DMS153 (cell line): ENCODE results near the gene GDF10.

Source experiments
- DNase-seq: peaks from one replicate; lab custom pipeline; 2025; lab: John Stamatoyannopoulos, UW

GDF10 gene

DNA sequence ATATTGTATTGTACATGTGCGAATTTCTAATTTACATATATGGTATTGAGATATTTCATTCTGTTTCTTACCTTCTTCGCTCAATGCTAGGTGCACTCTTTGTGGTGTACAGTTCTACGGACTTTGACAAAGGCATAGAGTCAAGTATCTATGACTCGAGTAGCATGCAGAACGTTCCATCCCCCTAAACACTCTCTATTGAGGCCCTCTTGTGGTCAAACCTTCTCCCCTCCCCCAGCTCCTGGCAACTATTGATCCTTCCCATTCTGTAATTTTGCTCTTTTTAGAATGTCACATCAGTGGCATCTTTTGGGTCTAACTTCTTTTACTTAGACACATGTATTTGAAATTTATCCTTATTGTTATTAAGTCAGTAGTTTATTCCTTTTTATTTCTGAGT lies 30.7 kb upstream of the GDF10 start:
- no peak for DNase-seq

DNA sequence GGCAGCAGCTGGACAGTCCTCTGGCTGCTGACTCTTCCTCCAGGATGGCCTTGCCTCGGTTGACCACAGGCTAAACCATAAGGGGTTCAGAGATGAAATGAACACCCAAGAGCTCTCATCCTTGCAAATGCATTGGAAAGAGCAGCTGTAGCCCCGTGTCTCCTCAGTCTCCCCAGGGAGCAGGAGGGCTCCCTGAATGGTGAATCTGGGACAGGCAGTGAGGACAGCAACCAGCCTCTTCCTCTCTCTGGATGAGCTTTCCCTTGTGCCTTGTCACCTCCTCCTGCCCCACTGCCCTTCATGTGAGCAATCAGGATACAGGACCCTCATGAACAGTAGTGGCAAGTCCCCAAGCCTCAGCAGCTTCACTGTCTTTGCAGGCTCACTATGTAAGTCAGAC lies 23.9 kb upstream of the GDF10 start:
- DNase-seq = no peak

DNA sequence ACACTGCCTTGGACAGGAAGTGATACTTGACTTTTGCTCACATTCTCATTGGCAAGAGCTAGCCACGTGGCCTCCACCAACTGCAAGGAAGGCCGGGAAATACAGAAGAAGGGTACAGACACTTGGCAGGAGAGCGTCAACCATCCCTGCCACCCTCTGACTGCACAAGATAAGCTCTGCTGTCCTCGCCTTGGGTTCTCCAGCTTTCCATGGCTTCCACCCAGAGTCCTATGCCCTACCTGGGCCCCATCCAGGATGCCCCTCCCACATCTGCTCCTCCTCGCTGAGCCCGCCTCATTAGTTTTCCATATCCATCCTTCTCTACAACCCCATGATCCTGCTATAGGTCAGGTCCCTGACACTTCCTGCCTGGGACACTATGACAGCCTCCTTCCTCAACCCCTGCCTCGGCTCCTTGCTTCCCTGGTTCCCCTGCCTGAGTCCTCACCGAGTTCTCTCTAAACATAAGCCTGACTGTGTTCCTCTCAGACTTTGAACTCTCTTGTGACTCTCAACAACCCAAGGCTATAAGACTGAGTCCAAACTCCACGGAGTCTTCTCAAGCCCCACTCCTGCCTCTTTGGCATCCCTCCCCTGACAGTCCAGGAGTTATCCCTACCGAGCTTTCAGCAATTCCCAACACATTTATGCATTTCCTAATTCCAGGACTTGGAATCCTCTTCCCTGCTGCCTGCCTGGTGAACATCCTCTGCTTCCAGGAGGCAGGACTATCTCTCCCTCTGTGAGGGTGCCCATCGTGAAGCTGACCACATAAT lies 23.2 kb upstream of the GDF10 start:
- no peak for DNase-seq

DNA sequence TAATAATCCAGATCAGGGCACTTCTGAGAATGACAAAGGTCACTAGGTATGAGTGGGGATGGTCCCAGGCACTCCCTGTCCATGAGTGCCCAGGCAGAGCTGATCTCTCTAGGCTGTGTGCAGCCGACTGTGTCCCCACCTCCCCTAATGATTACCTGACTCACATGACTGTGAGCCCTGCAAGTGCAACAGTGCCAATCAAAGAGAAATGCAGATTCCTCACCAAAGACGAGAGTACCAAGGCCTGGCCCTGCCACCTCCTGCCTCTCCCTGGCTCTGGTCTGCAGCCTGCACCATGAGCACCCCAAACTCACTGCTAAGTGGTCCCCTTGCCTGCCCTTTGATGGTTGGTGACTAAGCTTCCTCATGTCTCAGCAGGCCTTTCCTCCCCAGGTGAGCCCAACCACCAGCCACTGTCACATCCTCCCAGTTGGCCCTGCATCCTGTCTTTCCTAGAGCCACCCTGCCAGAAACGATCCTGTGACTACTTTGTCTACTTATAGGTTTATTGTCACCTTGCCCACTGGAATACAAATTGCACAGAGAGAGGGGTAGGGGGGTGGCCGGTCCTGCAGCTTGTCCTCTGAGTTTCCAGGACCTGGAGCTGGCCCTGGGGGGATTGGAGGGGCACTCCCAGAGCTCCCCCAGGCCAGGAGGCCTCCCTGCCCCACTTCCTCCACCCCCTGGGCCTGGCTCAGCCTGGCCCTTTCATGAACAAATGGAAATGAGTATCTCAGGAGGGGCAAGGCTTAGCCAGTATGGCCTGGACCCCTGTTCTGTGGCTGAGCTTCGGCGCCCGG lies 22.4 kb upstream of the GDF10 start:
- DNase-seq = peak; percentile 19

DNA sequence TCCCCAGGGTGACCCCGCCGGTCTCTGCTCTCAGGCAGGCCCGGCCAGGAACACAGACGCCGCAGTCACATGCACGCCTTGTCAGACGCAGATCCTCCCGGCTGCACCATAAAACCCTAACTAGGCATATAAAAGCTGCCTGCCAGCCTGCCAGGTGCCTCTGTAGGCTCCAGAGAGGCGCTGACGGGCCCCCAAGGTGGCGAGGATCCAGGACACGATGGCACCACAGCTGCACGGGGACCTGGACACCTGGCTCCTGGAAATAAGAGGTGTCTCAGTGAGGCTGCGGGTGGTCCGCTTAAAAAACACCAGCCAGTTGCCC lies 21.9 kb upstream of the GDF10 start:
- peak; percentile 14 for DNase-seq

DNA sequence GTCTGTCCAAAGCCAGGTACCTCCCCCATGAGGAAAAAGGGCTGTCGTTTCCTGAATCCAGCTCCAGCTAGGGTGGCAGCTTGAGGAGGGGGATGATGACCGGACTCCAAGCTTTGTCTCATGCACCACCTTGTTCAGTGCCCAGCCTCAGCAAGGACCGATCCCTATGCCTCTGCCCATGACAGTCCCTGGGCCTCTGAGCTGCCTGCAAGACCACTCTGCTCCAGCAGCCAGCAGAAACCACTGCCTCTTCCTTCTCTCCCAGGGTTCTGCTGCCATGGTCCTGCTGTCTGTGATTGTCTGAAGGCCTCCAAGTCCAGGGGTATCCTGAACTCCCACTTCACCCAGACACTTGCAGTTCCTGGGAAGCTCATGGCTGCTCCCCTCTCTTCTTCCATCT lies 21.3 kb upstream of the GDF10 start:
- DNase-seq = no peak

DNA sequence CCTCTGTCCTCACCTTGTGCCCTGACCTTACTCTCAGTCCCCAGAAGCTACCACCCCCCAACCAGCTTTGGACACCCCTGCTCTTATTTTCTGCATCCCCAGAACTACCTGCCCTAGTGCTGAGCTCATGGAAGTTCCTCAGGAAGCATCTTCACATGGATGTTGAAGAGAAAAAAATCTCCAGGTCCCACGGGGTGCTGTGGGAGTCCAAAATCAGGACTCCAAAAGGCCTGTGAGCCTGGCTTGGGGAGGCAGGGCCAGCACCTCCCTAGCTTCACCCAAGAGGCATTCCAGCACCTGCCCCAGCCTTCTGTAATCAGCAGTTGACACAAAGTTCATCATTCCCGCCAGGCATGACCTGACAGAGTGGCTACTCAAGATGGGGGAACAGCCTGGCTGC lies 20.7 kb upstream of the GDF10 start:
- no peak for DNase-seq

DNA sequence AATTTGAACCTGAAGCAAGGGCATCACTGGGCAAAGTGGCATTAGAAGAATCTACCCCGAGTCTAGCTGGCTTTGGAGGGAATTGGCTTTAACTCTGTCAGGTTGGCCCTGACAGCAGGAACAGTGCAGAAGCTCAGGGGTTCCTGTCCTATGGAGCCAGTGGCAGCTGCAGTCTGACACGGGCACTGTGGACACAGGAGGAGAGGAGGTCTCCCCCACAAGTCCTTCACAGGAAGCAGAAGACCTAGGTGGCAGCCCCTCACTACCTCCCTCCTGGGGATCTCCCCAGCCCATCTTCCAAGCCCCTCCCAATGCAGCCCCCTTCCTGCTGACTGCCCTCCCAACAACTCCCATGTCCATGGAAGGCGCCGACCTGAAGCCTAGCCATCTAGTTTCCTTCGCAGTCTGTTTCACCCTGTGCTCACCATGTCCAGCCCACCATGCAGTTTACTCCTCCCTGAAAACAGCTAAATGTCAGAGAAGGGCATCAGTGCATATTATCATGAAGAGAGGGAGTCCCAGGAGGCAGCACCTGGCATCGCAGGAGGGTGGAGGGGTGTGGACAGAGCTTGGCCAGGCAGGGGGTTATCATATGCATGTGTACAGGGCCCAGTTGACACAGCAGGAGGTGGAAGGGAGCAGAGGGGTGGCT lies 17.9 kb upstream of the GDF10 start:
- no peak for DNase-seq

DNA sequence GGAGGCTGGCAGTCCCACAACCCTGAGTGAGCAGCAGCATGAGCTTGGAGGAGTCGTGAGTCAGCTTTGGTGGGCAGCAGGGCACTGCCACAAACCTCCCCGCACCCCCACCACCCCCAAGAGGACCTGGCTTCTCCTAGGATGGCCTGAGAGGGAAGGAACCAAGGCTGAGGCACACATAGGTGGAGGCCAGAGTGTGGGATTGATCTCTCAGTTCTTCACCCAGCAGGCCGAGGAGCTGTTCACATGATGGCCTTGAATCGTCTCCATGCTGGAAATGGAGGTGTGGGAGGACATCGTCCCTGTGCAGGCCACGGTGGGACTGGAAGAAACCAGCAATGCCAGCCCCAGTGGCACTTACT lies 17.4 kb upstream of the GDF10 start:
- DNase-seq = no peak

DNA sequence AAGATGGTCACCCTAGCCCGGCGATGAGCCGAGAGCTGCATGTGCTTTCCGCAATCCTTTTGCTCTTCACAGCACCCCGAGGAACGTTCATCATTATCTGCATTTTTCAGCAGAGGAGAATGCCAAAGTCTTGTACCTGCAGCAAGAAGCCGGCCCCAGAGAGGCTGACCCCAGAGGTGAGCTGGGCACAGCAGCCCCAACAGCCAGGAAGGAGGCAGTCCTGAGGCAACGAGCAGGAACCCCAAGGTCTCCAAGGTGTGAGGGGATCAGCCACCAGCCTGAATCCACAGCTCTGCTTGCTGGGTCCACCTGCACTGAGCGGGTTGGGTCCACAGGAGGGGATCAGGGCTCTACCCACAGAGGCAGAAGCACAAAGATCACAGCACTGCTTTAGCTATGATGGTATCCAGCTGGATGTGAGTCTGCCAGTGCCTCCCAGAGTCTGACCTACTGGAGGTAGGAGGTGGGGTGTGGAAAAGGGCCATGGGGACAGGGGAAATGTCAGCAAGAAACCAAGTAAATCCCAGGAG lies 16.8 kb upstream of the GDF10 start:
- DNase-seq = no peak

DNA sequence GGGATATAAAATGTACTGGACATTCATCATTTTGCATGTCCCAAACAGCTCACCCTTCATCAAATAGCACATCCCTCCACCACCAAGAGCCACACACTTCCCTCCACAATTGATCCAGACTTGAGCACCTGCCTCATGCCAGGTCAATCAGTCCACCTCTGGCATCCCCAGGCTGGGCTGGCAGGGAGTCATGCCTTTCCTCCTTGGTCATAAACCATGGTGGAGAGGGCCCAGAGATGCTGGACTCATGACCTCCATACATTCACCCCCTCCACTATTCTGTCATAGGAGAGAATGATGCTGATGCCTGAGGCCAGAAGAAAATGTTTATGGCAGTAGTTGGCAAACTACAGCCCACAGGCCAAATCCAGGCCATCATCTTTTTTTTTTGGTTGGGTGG lies 16.1 kb upstream of the GDF10 start:
- DNase-seq = no peak

DNA sequence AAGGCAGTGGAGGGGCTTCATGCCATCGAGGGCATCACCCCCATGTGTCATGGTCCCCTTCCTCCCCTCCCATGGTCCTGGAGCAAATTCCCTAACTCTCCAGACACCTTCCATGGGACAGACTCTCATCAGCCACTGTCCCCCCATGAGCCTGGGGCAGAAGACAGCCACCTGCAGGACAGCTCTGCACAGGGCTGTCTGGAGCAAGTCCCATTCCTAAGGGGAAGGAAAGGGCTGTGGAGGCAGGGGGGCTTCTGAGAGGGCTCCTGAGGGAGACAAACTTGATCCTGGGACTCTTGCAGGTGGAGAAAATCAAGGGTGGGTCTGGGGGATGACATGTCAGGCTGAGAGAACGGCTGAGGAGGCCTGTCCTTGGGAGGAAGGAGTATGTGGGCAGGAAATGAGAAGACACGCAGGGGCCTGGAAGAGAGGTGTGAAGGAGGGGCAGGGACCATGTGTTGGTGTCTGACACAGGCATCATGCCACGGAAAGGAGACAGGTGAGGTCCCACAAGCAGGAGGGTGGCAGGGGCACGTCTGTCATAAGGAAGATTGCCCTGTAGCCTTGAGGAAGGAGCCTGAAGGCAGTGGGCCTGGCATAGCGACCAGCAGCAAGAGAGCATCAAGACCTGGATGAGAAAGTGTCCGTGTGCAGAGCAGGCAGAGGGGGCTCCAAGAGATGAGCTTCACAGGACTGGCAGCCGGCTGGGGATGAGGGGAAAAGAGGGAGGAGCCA lies 14.4 kb upstream of the GDF10 start:
- DNase-seq = no peak

DNA sequence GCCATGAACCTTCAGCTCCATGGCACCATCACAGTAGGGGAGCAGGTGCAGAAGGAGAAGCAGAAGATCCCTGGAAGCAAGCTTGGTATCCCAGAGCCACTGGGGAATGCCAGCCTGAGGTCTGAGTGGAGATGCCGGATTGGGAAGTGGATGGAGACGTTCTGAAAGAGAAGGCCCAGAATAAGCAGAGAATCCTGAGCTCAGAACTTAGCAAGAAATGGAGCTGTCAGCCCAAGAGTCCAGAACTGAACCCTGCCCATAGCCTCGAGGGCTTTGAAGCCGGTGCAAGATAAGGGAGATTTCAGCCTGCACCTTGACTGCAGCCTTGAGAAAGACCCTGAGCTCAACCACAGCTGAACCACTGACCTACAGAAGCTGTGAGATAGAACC lies 13.9 kb upstream of the GDF10 start:
- DNase-seq = no peak

DNA sequence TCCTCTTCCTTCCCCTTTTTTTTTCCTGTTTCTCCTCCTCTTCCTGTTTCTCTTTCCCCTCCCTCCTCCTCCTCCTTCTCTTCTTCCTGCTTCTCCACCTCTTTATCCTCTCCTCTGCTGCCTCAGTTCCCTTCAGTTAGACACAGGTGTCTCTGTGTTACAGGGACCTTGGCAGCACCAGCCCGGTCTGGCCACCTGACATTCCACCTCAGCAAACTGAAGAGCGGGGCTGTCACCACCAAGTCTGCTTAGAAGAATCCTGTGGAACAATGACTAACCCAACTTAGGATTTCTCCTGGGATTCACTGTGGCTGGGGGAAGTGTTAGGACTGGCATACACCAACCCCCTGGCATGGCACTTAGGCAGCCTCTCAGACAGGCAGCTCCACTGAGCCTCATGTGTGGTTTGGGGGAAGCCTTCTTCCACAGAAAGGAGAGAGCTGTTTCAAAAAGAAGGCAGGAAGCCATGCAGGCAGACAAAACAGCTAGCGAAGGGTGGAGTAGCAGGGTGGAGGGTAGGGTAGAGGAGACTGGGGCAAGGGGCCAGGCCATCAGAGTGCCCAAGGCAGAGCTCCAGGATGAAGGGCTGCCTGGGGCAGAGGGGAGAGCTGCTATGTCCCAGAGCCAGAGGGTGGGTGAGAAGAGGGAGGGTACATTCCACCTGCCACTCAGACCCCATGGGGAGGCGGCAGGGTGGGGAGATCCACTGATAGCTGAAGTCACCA lies 13.2 kb upstream of the GDF10 start:
- no peak for DNase-seq

DNA sequence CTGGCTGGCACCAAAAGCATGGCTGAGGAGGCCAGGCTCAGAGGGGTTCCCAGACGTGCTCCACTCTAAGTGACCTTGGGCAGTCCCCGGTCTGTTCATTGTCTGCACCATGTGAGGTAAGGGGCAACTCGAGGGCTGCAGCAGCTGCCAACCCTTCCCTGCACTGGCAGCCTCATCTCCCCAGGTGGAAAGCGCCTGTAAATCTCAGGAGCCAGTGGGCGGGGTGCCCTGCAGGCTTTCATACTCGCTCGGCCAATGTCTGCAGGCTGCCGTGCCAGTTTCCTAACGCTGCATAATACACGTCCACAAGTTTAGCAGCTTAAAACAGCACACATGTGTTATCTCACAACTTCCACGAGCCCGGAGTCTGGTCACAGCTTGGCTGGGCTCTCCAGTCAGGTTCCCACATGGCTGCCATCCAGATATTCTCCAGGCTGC lies 12.6 kb upstream of the GDF10 start:
- no peak for DNase-seq

DNA sequence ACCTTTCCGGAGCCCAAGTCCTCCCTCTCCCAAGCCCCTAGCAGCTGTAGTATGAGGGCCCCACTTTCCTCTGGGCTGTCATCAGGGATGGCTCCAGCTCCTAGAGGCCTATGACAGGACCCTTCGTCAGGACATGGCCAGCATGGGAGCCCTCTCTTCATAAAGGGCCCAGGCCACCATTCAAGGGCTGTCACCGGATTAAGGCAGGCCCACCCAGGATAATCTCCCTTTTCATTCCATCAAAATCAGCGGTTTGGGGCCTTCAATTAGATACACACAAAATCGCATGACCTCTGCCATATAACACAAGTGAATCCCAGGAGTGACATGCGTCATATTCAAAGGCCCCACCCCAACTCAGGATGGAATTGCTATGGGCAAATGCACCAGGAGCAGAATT lies 12.2 kb upstream of the GDF10 start:
- no peak for DNase-seq

DNA sequence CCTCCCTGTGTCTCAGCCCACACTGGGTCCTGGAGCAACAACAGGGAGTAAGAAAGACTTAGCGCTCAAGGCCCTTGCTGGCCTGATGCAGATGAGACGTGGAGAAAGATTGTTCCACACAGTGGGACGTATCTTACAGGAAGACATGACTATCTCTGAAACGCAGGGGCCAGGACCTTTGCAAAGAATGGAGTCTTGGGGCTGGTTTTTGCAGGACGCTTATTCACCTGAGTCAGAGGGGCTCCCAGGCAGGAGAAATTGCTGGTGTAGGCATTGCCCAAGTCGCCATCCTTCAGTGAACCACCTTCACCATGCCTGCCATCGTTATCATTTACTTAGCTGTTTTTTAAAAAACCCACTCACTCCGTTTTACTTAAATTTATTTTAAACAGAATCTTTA lies 11.8 kb upstream of the GDF10 start:
- no peak for DNase-seq

DNA sequence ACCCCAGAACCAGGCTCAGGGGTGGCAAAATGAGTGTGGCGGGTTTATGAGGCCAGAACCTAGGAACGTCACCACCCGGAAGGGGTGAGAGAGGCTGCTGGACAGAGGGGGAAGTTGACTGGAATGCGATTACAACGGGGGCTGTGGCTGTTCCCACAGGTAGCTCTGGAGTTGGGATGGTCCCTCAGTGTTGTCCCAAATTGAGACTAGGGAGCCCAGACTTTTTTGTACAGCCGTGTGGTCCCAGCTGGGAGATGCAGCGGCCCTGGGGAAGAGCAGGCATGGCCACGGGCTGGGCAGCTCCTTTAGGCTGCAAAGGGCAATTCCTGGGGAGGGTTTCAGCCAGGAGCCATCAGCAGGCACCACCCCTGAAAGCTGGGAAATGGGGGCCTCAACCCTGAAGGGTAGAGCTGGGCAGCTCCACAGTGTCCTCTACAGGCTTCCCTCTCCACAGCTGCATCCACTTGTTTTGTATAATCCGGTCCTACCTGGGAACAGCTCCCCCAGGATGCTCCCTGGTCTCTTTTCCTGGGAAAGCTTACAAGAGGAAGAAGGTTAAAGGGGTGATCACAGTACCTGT lies 11.0 kb upstream of the GDF10 start:
- no peak for DNase-seq

DNA sequence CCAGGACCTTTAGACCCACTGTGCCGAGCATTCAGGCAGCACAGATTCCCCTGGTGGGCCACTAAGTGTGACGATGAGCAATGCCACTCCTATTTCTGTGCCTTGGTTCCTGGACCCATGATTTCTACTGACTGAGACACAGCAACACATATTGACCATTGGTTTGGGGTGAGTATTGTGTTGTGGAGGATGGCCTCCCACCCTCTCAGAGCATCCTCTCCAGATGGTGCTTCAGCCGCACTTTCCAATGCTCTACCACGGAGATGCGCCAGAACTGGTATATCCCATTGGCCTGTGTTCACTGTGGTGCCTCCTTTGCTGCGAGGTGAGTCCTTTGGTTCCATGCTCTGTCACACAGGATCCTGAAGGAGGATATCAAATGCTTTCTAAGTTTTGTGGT lies 10.1 kb upstream of the GDF10 start:
- DNase-seq = no peak

DNA sequence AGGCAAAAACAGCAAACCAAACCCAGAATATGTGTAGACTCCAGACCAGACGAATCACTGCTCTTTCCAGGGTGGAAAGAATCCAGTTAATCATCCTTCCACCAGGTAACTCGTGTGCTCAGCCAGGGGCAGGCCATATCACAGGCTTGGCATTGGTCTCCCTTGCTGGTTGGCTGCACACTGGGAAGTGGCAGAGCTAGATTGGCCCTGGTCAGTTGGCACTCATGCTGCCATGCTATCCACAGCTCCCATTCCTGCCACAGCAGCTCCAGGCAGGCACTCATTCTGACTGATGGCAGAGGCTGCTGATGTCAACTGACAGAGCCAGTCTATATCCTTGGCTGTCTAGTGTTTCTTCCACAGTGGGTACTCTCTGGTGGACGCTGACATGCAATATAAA lies 9.7 kb upstream of the GDF10 start:
- no peak for DNase-seq

DNA sequence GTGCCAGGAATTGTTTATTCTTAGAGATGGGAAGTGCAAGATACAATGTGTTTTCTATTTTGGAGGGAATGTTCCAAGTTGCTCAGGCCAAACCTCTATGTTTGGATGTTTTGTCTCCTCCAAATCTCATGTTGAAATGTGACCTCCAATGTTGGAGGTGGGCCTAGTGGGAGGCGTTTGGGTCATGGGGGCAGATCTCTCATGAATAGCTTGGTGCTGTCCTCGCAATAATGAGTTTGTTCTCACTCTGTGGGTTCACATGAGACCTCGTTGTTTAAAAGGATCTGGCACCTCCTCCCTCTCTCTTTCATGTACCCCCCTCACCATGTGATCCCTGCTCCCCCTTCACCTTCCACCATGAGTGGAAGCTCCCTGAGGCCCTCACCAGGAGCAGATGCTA lies 8.3 kb upstream of the GDF10 start:
- DNase-seq = no peak
